ENCODE data around the gene NOM1.

The NOM1 gene

GRCh38 chr7:156985101-156985992 lies 35.8 kb downstream of the NOM1 start:
- FAIRE-seq = no peak

- no peak for FAIRE-seq
Observed at GRCh38 chr7:156986378-156986777, 36.9 kb downstream of the NOM1 start.

- FAIRE-seq = no peak
Observed at GRCh38 chr7:156988343-156989185, 39.1 kb downstream of the NOM1 start.

- no peak for FAIRE-seq
Observed at GRCh38 chr7:156989766-156990535, 40.4 kb downstream of the NOM1 start.

GRCh38 chr7:156993021-156993924 lies 43.8 kb downstream of the NOM1 start:
- no peak for FAIRE-seq

GRCh38 chr7:156993925-156994235 lies 44.4 kb downstream of the NOM1 start:
- FAIRE-seq = no peak

- no peak for FAIRE-seq
Observed at GRCh38 chr7:156994417-156994816, 44.9 kb downstream of the NOM1 start.

GRCh38 chr7:156998988-156999957 lies 49.8 kb downstream of the NOM1 start:
- no peak for FAIRE-seq

GRCh38 chr7:156999958-157000726 lies 50.6 kb downstream of the NOM1 start:
- no peak for FAIRE-seq

- FAIRE-seq = no peak
Observed at GRCh38 chr7:157000741-157001653, 51.5 kb downstream of the NOM1 start.

- FAIRE-seq = no peak
Observed at GRCh38 chr7:157001920-157002818, 52.7 kb downstream of the NOM1 start.

- FAIRE-seq = no peak
Observed at GRCh38 chr7:157002819-157003421, 53.4 kb downstream of the NOM1 start.

- FAIRE-seq = no peak
Observed at GRCh38 chr7:157003445-157003755, 53.9 kb downstream of the NOM1 start.

GRCh38 chr7:157003756-157004520 lies 54.4 kb downstream of the NOM1 start:
- FAIRE-seq = no peak

- FAIRE-seq = no peak
Observed at GRCh38 chr7:157004521-157005455, 55.3 kb downstream of the NOM1 start.

Data from TTC549 (cell line).